ENCODE results near the gene ATXN1. TPM values are rescaled to one million over a fixed set of nuclear protein-coding genes. Genes with fewer than 3 reads are reported as not detected.

Gene ATXN1
- total and polyA plus RNA-seq, 2 of the 13 experiments (the other 11 are each of a cell fraction or from before 2014, with no cell fraction given), result 20.7 to 39.5 TPM

DNA sequence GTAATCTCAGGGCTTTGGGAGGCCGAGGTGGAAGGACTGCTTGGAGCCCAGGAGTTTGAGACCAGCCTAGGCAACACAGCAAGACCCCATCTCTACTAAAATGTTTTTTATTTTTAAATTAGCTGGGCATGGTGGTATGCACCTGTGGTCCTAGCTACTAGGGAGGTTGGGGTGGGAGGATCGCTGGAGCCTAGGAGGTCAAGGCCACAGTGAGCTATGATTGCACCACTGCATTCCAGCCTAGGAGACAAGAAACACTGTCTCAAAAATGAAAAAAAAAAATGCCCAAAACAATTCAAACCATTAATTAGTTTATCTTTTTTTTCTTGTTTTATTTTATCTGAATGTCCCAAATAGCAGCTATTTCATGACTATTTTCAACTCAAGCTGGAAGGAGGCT is 437.1 kb downstream of the ATXN1 start (continued):
- TF ChIP-seq, protein P1, sequence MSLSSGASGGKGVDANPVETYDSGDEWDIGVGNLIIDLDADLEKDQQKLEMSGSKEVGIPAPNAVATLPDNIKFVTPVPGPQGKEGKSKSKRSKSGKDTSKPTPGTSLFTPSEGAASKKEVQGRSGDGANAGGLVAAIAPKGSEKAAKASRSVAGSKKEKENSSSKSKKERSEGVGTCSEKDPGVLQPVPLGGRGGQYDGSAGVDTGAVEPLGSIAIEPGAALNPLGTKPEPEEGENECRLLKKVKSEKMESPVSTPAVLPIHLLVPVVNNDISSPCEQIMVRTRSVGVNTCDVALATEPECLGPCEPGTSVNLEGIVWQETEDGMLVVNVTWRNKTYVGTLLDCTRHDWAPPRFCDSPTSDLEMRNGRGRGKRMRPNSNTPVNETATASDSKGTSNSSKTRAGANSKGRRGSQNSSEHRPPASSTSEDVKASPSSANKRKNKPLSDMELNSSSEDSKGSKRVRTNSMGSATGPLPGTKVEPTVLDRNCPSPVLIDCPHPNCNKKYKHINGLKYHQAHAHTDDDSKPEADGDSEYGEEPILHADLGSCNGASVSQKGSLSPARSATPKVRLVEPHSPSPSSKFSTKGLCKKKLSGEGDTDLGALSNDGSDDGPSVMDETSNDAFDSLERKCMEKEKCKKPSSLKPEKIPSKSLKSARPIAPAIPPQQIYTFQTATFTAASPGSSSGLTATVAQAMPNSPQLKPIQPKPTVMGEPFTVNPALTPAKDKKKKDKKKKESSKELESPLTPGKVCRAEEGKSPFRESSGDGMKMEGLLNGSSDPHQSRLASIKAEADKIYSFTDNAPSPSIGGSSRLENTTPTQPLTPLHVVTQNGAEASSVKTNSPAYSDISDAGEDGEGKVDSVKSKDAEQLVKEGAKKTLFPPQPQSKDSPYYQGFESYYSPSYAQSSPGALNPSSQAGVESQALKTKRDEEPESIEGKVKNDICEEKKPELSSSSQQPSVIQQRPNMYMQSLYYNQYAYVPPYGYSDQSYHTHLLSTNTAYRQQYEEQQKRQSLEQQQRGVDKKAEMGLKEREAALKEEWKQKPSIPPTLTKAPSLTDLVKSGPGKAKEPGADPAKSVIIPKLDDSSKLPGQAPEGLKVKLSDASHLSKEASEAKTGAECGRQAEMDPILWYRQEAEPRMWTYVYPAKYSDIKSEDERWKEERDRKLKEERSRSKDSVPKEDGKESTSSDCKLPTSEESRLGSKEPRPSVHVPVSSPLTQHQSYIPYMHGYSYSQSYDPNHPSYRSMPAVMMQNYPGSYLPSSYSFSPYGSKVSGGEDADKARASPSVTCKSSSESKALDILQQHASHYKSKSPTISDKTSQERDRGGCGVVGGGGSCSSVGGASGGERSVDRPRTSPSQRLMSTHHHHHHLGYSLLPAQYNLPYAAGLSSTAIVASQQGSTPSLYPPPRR (CRISPR knock-in tag; IDR thresholded peaks at IDR 0.05; ENCODE audit: borderline replicate concordance), result no peak
- TF ChIP-seq ZSCAN9 (CRISPR knock-in tag; IDR thresholded peaks at IDR 0.05; ENCODE audit: borderline replicate concordance), result no peak
- TF ChIP-seq FOSL2 (CRISPR knock-in tag; IDR thresholded peaks at IDR 0.05), result 0 out of 2 replicates have a peak, but pooled peaks have one; percentile 3
- peak; percentile 31; the same call in 1 of the 2 replicates for TF ChIP-seq HNF4A (CRISPR knock-in tag; IDR thresholded peaks at IDR 0.05)
- TF ChIP-seq CEBPG (CRISPR knock-in tag; IDR thresholded peaks at IDR 0.05), result peak; percentile 55
- TF ChIP-seq NR2F6 (IDR thresholded peaks at IDR 0.05), result peak; percentile 79
- peak; percentile 90 for TF ChIP-seq NR2F6 (CRISPR knock-in tag; IDR thresholded peaks at IDR 0.05)
- TF ChIP-seq NCOA2 (CRISPR knock-in tag; IDR thresholded peaks at IDR 0.05), result 0 out of 2 replicates have a peak, but pooled peaks have one; percentile 23
- TF ChIP-seq, protein P2, sequence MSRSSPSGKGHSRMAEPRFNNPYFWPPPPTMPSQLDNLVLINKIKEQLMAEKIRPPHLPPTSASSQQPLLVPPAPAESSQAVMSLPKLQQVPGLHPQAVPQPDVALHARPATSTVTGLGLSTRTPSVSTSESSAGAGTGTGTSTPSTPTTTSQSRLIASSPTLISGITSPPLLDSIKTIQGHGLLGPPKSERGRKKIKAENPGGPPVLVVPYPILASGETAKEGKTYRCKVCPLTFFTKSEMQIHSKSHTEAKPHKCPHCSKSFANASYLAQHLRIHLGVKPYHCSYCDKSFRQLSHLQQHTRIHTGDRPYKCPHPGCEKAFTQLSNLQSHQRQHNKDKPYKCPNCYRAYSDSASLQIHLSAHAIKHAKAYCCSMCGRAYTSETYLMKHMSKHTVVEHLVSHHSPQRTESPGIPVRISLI (CRISPR knock-in tag; IDR thresholded peaks at IDR 0.05; ENCODE audit: borderline replicate concordance), result peak; percentile 43; the same call in 1 of the 2 replicates
- no peak for TF ChIP-seq EED (CRISPR knock-in tag; IDR thresholded peaks at IDR 0.05)
- TF ChIP-seq, protein P3, sequence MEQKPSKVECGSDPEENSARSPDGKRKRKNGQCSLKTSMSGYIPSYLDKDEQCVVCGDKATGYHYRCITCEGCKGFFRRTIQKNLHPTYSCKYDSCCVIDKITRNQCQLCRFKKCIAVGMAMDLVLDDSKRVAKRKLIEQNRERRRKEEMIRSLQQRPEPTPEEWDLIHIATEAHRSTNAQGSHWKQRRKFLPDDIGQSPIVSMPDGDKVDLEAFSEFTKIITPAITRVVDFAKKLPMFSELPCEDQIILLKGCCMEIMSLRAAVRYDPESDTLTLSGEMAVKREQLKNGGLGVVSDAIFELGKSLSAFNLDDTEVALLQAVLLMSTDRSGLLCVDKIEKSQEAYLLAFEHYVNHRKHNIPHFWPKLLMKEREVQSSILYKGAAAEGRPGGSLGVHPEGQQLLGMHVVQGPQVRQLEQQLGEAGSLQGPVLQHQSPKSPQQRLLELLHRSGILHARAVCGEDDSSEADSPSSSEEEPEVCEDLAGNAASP (CRISPR knock-in tag; IDR thresholded peaks at IDR 0.05; ENCODE audit: borderline replicate concordance), result no peak; the same call in 1 of the 2 replicates
- TF ChIP-seq TEAD3 (CRISPR knock-in tag; optimal IDR thresholded peaks at IDR 0.05; ENCODE audit: borderline replicate concordance), result peak; percentile 85
- no peak for TF ChIP-seq HNRNPL (IDR thresholded peaks at IDR 0.05; ENCODE audit: low read depth, low read length)
- no peak for TF ChIP-seq KLF15 (CRISPR knock-in tag; IDR thresholded peaks at IDR 0.05; ENCODE audit: borderline replicate concordance)
- TF ChIP-seq NR2F2 (IDR thresholded peaks at IDR 0.05; ENCODE audit: borderline replicate concordance, low read depth), result 0 out of 2 replicates have a peak, but pooled peaks have one; percentile 23
- peak; percentile 57; the same call in 1 of the 2 replicates for TF ChIP-seq NR2C2 (CRISPR knock-in tag; IDR thresholded peaks at IDR 0.05; ENCODE audit: borderline replicate concordance)
- peak; percentile 62 to 69; a peak in 2 of 4 replicates for TF ChIP-seq NR2F1 (CRISPR knock-in tag; IDR thresholded peaks at IDR 0.05)
- no peak for TF ChIP-seq ZFP36L2 (CRISPR knock-in tag; IDR thresholded peaks at IDR 0.05)
- no peak for TF ChIP-seq ZNF350 (CRISPR knock-in tag; IDR thresholded peaks at IDR 0.05; ENCODE audit: borderline replicate concordance, low read depth)
